Right cardiac atrium (tissue), 5 donors: ENCODE results near the gene PLA2G2E. TPM values are rescaled to one million over a fixed set of nuclear protein-coding genes. Genes with fewer than 3 reads are reported as not detected.
A peak's percentile ranks its signal among the peaks of the same experiment; 100 is the strongest.

Experiments used
- ATAC-seq, 2 donors: fragments of 200-7000 bp; cut with Tn5 transposase; one replicate each; pipeline versions ENCODE4 v1.8.0 to v1.9.1; 2020; ENCODE audit warnings: moderate library complexity in 2 of 2, mild to moderate bottlenecking in 1 of 2
- DNase-seq, 3 donors: peaks; one replicate each; pipeline ENCODE4 v3.0.0-alpha.2; 2020
- H3K27ac ChIP-seq: one replicate; pipeline ENCODE4 v1.5.1; 2013; ENCODE audit warnings: mild to moderate bottlenecking, low read length, control low read depth, moderate library complexity
- H3K27me3 ChIP-seq: one replicate; pipeline ENCODE4 v1.6.1; 2013; ENCODE audit not compliant: control insufficient read depth, insufficient read depth
- H3K4me1 ChIP-seq: one replicate; pipeline ENCODE4 v1.6.1; 2013; ENCODE audit warnings: low read length; ENCODE audit not compliant: control insufficient read depth, insufficient read depth
- H3K4me3 ChIP-seq: one replicate; pipeline ENCODE4 v1.5.1; 2013; ENCODE audit warnings: low read length, control low read depth
- H3K9me3 ChIP-seq: one replicate; pipeline ENCODE4 v1.6.1; 2013; ENCODE audit warnings: low read length; ENCODE audit not compliant: control insufficient read depth
- WGBS: extraction: QIAGEN DNeasy Blood & Tissue Kit; methylation state at CpG from one replicate; pipeline ENCODE4 v1.1.7; 2013; 5-methylcytosine and 5-hydroxymethylcytosine counted together
- intact Hi-C, 4 donors: fragments of 100-400 bp; cut with DNase I; formaldehyde crosslinking; loops; one replicate each; pipeline versions ENCODE4 v1.11.0 to v1.14.0; 2022 to 2023
- long read RNA-seq, 4 donors: library from polyadenylated mRNA; unstranded; transcript quantifications; one replicate each; pipeline ENCODE4 v2.0.0, GENCODE V29; 2020 to 2021
- polyA plus RNA-seq: library from polyadenylated mRNA; stranded (reverse); fragments of 200-250 nt; gene quantifications from one replicate; pipeline ENCODE4 v1.2.3, GENCODE V29; 2013
- total RNA-seq, 4 donors: library from RNA; stranded (reverse); fragmentation: NEBNext Ultra II Directional; extraction: Animal tissue kit (Norgen Biotek cat#: 25700); gene quantifications; one replicate each; pipeline ENCODE4 v1.2.1, GENCODE V29; 2021
- donor health status: healthy with polysubstance abuse.
- donor health status: DM: no; HTN: yes; CAD: no.
- donor health status: DM: no; HTN: no; CAD: no.
- donor health status: DM: no; HTN: yes; CAD: no; lungs with severe emphysema.
- donor health status: DM: yes; HTN: yes; CAD: no.

PLA2G2E gene
- total RNA-seq = not detected
- polyA plus RNA-seq = not detected
- long read RNA-seq, donor 1 = 0 reads
- long read RNA-seq, donor 2 = 0 reads
- long read RNA-seq, donor 3 = 0 reads
- long read RNA-seq, donor 4 = 0 reads

GRCh38 chr1:19923137-19923952 is at the start of gene PLA2G2E:
Gene PLA2G2E, minus strand, starts transcription at chr1:19923617. Its CDS starts 58 bp downstream, at chr1:19923559.
- Histone ChIP-seq H3K4me3 (no peak within 1 kb of the TSS), H3K27me3 (no peaks in the 10 kb centered on the region), H3K27ac (no peak within 1 kb of the TSS), H3K9me3 (no peaks in the 10 kb centered on the region), H3K4me1 (no peaks in the 10 kb centered on the region)
- intact Hi-C loops = loop anchor here in 3 of 4 donors (5.0 to 10.0 kb wide), 3 partner anchors 229 to 711 kb away; partner anchors contain the start of gene PINK1 (in 1 of the 3)
- WGBS = 67% methylated on average over 14 of the region's 14 CpGs
- no peak for DNase-seq
- ATAC-seq = no peak

- Histone ChIP-seq H3K9me3 (no peaks in the 10 kb centered on the region), H3K4me1 (peaks cover 4% of the 10 kb centered on the region), H3K27ac (no peak overlapping the region), H3K4me3 (no peak overlapping the region), H3K27me3 (no peaks in the 10 kb centered on the region)
- DNase-seq = no peak
- 90% methylated on average over 1 of the region's 1 CpG for WGBS
- ATAC-seq = no peak
- intact Hi-C loops = loop anchor here in 3 of 4 donors (10.0 kb wide), 2 partner anchors 103 to 183 kb away; partner anchors contain the start of gene PLA2G5 (in 1 of the 3)
Measured at GRCh38 chr1:19971664-19972063, 48.2 kb upstream of the PLA2G2E start.

- no peak for DNase-seq
- Histone ChIP-seq H3K4me1 (no peaks in the 10 kb centered on the region), H3K27me3 (no peaks in the 10 kb centered on the region), H3K4me3 (no peak overlapping the region), H3K27ac (no peak overlapping the region), H3K9me3 (no peaks in the 10 kb centered on the region)
- 51% methylated on average over 5 of the region's 5 CpGs for WGBS
- intact Hi-C loops = loop anchor here in 3 of 4 donors (10.0 kb wide), 2 partner anchors 105 to 185 kb away; partner anchors contain the start of gene PLA2G5 (in 1 of the 3)
- no peak for ATAC-seq
Measured at GRCh38 chr1:19969898-19970660, 46.7 kb upstream of the PLA2G2E start.

- intact Hi-C loops = no loop called here
- no peak overlapping the region for H3K4me3 ChIP-seq
- H3K27me3 ChIP-seq = no peaks in the 10 kb centered on the region
- 57% methylated on average over 9 of the region's 9 CpGs for WGBS
- peak; percentile 91 to 92 for ATAC-seq
- no peak overlapping the region for H3K27ac ChIP-seq
- no peaks in the 10 kb centered on the region for H3K4me1 ChIP-seq
- no peaks in the 10 kb centered on the region for H3K9me3 ChIP-seq
- DNase-seq = peak; percentile 77 to 86 (median 82)
Measured at GRCh38 chr1:19967808-19968207, 44.4 kb upstream of the PLA2G2E start.

GRCh38 chr1:19964542-19964941 is 41.1 kb upstream of the PLA2G2E start:
- Histone ChIP-seq H3K9me3 (no peaks in the 10 kb centered on the region), H3K27me3 (no peaks in the 10 kb centered on the region), H3K27ac (no peak overlapping the region), H3K4me1 (no peaks in the 10 kb centered on the region), H3K4me3 (no peak overlapping the region)
- 54% methylated on average over 2 of the region's 2 CpGs for WGBS
- ATAC-seq = no peak
- no peak for DNase-seq
- intact Hi-C loops = no loop called here

GRCh38 chr1:19963636-19964035 is 40.2 kb upstream of the PLA2G2E start:
- Histone ChIP-seq H3K27ac (no peak overlapping the region), H3K4me1 (no peaks in the 10 kb centered on the region), H3K9me3 (no peaks in the 10 kb centered on the region), H3K4me3 (no peak overlapping the region), H3K27me3 (no peaks in the 10 kb centered on the region)
- DNase-seq = peak in 1 of 3 donors; percentile 51
- no peak for ATAC-seq
- WGBS = 87% methylated on average over 4 of the region's 4 CpGs
- intact Hi-C loops = no loop called here

GRCh38 chr1:19960591-19960990 is 37.2 kb upstream of the PLA2G2E start:
- no peak for ATAC-seq
- 58% methylated on average over 5 of the region's 5 CpGs for WGBS
- no peak for DNase-seq
- Histone ChIP-seq H3K9me3 (no peaks in the 10 kb centered on the region), H3K4me1 (no peaks in the 10 kb centered on the region), H3K27me3 (no peaks in the 10 kb centered on the region), H3K27ac (no peak overlapping the region), H3K4me3 (no peak overlapping the region)
- intact Hi-C loops = no loop called here

- 68% methylated on average over 4 of the region's 4 CpGs for WGBS
- Histone ChIP-seq H3K27me3 (no peaks in the 10 kb centered on the region), H3K4me3 (no peak overlapping the region), H3K4me1 (no peaks in the 10 kb centered on the region), H3K9me3 (no peaks in the 10 kb centered on the region), H3K27ac (no peak overlapping the region)
- no peak for ATAC-seq
- DNase-seq = no peak
- intact Hi-C loops = no loop called here
Measured at GRCh38 chr1:19957779-19958178, 34.4 kb upstream of the PLA2G2E start.

- Histone ChIP-seq H3K27ac (no peak overlapping the region), H3K27me3 (no peaks in the 10 kb centered on the region), H3K4me3 (no peak overlapping the region), H3K9me3 (no peaks in the 10 kb centered on the region), H3K4me1 (no peaks in the 10 kb centered on the region)
- intact Hi-C loops = no loop called here
- ATAC-seq (no peak), DNase-seq (no peak)
- 71% methylated on average over 11 of the region's 11 CpGs for WGBS
Measured at GRCh38 chr1:19955534-19956170, 32.2 kb upstream of the PLA2G2E start.

GRCh38 chr1:19954059-19954458 is 30.6 kb upstream of the PLA2G2E start:
- intact Hi-C loops = no loop called here
- ATAC-seq (no peak), DNase-seq (no peak)
- H3K27me3 ChIP-seq = no peaks in the 10 kb centered on the region
- no peak overlapping the region for H3K27ac ChIP-seq
- H3K4me3 ChIP-seq = no peak overlapping the region
- no peaks in the 10 kb centered on the region for H3K4me1 ChIP-seq
- no peaks in the 10 kb centered on the region for H3K9me3 ChIP-seq
- 86% methylated on average over 2 of the region's 2 CpGs for WGBS
